WI38 (cell line): ENCODE measurements around the gene LDLRAD2.

ENCODE experiments used
- H3K4me3 ChIP-seq: 2 replicates; pipeline ENCODE4 v1.5.1; 2011; ENCODE audit warnings: low read depth, mild to moderate bottlenecking, control low read depth, low read length
- CTCF ChIP-seq: IDR thresholded peaks from 2 replicates; pipeline ENCODE4 v1.5.1; 2012; ENCODE audit warnings: low read depth, mild to moderate bottlenecking, control low read depth, low read length

LDLRAD2 gene

GRCh38 chr1:21873761-21874160 lies 61.7 kb downstream of the LDLRAD2 start:
- no peak overlapping the region for H3K4me3 ChIP-seq
- no peak for TF ChIP-seq CTCF

GRCh38 chr1:21874328-21874727 lies 62.3 kb downstream of the LDLRAD2 start:
- TF ChIP-seq CTCF, result no peak
- no peak overlapping the region for H3K4me3 ChIP-seq
